HL-60 (cell line): Measurements from ENCODE around the gene USP6.

Experiments used
- GABPA ChIP-seq: IDR thresholded peaks from 2 replicates; pipeline ENCODE4 v1.6.1; 2012; ENCODE audit warnings: low read depth
- POLR2AphosphoS5 ChIP-seq: IDR thresholded peaks from 2 replicates; pipeline ENCODE4 v1.6.1; 2012; ENCODE audit warnings: low read depth
- REST ChIP-seq: IDR thresholded peaks from 2 replicates; pipeline ENCODE4 v1.6.1; 2012; ENCODE audit warnings: low read depth; ENCODE audit not compliant: insufficient replicate concordance
- SPI1 ChIP-seq: IDR thresholded peaks from 2 replicates; pipeline ENCODE4 v1.6.1; 2012; ENCODE audit warnings: low read depth, mild to moderate bottlenecking, borderline replicate concordance
- TF ChIP-seq, protein P1 (sequence below): IDR thresholded peaks from one replicate; pipeline ENCODE4 v1.5.1; 2011; ENCODE audit warnings: low read length, control low read depth, inconsistent platforms; ENCODE audit not compliant: insufficient read depth

GRCh38 chr17:5211458-5211857, 95.6 kb downstream of the USP6 start:
- no peak for TF ChIP-seq GABPA
- TF ChIP-seq, protein P1, sequence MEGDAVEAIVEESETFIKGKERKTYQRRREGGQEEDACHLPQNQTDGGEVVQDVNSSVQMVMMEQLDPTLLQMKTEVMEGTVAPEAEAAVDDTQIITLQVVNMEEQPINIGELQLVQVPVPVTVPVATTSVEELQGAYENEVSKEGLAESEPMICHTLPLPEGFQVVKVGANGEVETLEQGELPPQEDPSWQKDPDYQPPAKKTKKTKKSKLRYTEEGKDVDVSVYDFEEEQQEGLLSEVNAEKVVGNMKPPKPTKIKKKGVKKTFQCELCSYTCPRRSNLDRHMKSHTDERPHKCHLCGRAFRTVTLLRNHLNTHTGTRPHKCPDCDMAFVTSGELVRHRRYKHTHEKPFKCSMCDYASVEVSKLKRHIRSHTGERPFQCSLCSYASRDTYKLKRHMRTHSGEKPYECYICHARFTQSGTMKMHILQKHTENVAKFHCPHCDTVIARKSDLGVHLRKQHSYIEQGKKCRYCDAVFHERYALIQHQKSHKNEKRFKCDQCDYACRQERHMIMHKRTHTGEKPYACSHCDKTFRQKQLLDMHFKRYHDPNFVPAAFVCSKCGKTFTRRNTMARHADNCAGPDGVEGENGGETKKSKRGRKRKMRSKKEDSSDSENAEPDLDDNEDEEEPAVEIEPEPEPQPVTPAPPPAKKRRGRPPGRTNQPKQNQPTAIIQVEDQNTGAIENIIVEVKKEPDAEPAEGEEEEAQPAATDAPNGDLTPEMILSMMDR = no peak
- TF ChIP-seq POLR2AphosphoS5 = no peak
- no peak for TF ChIP-seq REST
- TF ChIP-seq SPI1 = no peak
